22Rv1 (cell line): ENCODE data around the gene PPCDC.

Source experiments
- H3K27ac ChIP-seq: fragments of 450-650 bp; 2 replicates; pipeline ENCODE4 v1.5.1; 2017
- ZFX ChIP-seq: fragments of 450-650 bp; IDR thresholded peaks from 2 replicates; pipeline ENCODE4 v1.6.1; 2017; ENCODE audit warnings: antibody characterized with exemption, borderline replicate concordance
- TF ChIP-seq, protein P1 (sequence below): fragments of 450-650 bp; IDR thresholded peaks from 2 replicates; pipeline ENCODE4 v1.5.1; 2017; ENCODE audit warnings: mild to moderate bottlenecking

The PPCDC gene

GRCh38 chr15:75025548-75026260, 2.3 kb downstream of the PPCDC start:
- peak overlapping the region; percentile 79; the same call in 1 of the 2 replicates for H3K27ac ChIP-seq
- TF ChIP-seq ZFX = no peak
- TF ChIP-seq, protein P1, sequence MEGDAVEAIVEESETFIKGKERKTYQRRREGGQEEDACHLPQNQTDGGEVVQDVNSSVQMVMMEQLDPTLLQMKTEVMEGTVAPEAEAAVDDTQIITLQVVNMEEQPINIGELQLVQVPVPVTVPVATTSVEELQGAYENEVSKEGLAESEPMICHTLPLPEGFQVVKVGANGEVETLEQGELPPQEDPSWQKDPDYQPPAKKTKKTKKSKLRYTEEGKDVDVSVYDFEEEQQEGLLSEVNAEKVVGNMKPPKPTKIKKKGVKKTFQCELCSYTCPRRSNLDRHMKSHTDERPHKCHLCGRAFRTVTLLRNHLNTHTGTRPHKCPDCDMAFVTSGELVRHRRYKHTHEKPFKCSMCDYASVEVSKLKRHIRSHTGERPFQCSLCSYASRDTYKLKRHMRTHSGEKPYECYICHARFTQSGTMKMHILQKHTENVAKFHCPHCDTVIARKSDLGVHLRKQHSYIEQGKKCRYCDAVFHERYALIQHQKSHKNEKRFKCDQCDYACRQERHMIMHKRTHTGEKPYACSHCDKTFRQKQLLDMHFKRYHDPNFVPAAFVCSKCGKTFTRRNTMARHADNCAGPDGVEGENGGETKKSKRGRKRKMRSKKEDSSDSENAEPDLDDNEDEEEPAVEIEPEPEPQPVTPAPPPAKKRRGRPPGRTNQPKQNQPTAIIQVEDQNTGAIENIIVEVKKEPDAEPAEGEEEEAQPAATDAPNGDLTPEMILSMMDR = no peak

DNA sequence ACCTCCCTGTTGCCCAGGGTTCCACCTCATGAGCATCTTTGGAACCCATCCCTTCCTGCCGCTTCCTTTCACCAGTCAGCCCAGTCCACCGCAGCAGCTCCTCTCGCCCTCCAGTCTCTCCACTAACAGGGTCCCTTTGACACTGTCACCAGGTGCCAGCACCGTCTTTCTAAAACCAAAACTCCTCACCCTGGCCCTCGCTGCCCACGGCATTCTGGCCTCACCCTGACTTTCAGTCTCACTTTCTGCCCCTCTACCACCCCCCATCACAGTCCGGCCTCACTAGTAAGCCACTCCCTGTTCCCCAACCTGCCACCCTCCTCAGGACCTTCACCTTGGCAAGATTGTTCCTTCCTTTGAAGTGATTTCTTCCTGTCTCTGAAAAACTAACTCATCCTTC, 4.2 kb downstream of the PPCDC start:
- no peak for TF ChIP-seq ZFX
- TF ChIP-seq, protein P1 = no peak
- H3K27ac ChIP-seq = no peak overlapping the region

DNA sequence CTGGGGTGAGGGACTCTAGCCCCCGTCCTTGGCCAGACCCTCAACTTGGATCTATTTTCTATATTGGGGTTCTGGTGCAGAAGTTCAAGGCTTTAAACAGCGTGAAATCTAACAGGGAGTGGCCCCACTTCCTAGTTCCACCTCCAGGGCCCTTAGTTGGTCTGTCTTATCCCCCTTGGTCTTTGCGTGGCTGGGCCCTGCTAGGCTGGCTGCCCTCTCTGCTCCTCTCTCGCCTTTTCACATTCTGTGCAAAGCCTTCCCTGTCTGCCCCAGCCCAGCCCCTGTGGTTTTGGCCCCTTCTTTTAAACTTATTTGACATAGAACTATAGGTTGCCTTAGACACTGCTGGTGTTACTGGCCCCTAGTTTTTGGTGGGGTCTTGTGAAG, 5.6 kb downstream of the PPCDC start:
- no peak overlapping the region for H3K27ac ChIP-seq
- no peak for TF ChIP-seq ZFX
- TF ChIP-seq, protein P1 = no peak

- no peak overlapping the region for H3K27ac ChIP-seq
- no peak for TF ChIP-seq ZFX
- TF ChIP-seq, protein P1 = peak; percentile 88
Measured at GRCh38 chr15:75029378-75030022, 6.1 kb downstream of the PPCDC start.

DNA sequence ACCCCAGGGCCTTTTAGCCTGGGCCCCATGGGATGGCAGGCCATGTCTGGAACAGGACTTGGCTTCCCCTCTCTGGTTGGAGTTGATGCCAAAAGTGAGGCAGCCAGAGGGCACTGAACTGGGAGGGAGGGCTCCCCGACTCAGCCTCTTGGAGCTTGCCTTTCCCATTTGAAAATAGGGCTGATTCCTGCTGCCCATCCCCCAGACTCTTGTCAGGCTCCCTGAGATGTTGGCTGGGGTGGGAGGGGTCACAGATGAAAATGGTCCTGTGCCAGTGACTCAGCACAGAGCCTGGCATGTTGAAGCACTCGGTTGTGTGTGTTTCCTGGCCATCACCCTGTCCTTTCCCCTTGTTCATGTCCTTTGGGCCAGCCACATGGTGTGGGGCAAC, 6.6 kb downstream of the PPCDC start:
- H3K27ac ChIP-seq = no peak overlapping the region
- TF ChIP-seq, protein P1 = no peak
- no peak for TF ChIP-seq ZFX

- H3K27ac ChIP-seq = no peak overlapping the region
- no peak for TF ChIP-seq ZFX
- TF ChIP-seq, protein P1 = no peak
Measured at GRCh38 chr15:75030424-75030823, 7.0 kb downstream of the PPCDC start.

DNA sequence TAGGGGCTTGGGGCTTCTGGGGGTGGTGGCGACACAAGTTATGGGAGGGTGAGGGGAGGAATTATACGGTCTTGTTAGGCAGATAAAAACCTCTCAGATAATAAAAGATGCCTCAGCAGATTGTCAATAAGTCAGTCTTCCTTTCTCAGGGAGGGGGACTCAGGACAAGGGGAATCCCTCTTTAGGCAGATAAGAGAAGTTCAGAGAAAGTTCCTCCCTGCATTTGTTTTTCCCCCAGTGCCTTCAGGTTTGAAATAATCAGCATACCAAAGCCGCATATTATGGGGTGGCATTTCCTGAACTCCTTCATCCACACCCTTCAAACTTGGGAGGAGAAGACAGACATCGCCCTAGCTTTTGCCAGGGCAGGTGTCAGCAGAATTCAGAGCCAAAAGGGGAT, 8.5 kb downstream of the PPCDC start:
- TF ChIP-seq, protein P1 = no peak
- TF ChIP-seq ZFX = no peak

More for the DNA sequence above, 8.5 kb downstream of the PPCDC start:
- no peak overlapping the region for H3K27ac ChIP-seq
